A673 (cell line): ENCODE data around the gene ITPRIPL2. TPM values are rescaled to one million over a fixed set of nuclear protein-coding genes. Genes with fewer than 3 reads are reported as not detected.

Experiments
- Bru-seq: library from RNA; stranded (reverse); fragments of 400-500 nt; gene quantifications from one replicate; lab custom pipeline; 2021; lab: Mats Ljungman, UMichigan
- BruChase-seq, 2 experiments: library from RNA; stranded (reverse); fragments of 400-500 nt; gene quantifications; one replicate each; lab custom pipeline; 2021; lab: Mats Ljungman, UMichigan
- BruUV-seq: library from RNA; stranded (reverse); fragments of 400-500 nt; replicated peaks from 2 replicates; lab custom pipeline; 2021; lab: Mats Ljungman, UMichigan
- CTCF ChIA-PET: fragments of 300-600 bp; sonication (Branson Sonifier 250); formaldehyde crosslinking; loops from one replicate; lab custom pipeline; 2022; ENCODE audit warnings: antibody characterized with exemption; lab: Charles Lee
- POLR2A ChIA-PET: fragments of 300-600 bp; sonication (Branson Sonifier 250); formaldehyde crosslinking; loops from one replicate; lab custom pipeline; 2022; ENCODE audit warnings: antibody characterized with exemption; ENCODE audit not compliant: low non-redundant PET; lab: Charles Lee
- DNase-seq: peaks from one replicate; pipeline ENCODE4 v3.0.0-alpha.2; 2015; ENCODE audit warnings: low spot score
- H3K27ac ChIP-seq: fragments of 200-600 bp; sonication (generic); 2 replicates; pipeline ENCODE4 v1.5.1; 2016; ENCODE audit warnings: mixed run types, low read depth, mild to moderate bottlenecking, mixed read lengths, antibody characterized with exemption, low read length; ENCODE audit not compliant: poor library complexity, severe bottlenecking
- H3K27me3 ChIP-seq: fragments of 200-600 bp; sonication (generic); replicated peaks from 2 replicates; pipeline ENCODE4 v1.6.1; 2017; ENCODE audit warnings: mixed run types, low read depth, mild to moderate bottlenecking, mixed read lengths, antibody characterized with exemption, low read length; ENCODE audit not compliant: insufficient read depth, poor library complexity
- H3K36me3 ChIP-seq: fragments of 200-600 bp; sonication (generic); 2 replicates; pipeline ENCODE4 v1.6.1; 2016; ENCODE audit warnings: mixed run types, mild to moderate bottlenecking, mixed read lengths, antibody characterized with exemption, low read length; ENCODE audit not compliant: insufficient read depth, poor library complexity, severe bottlenecking
- H3K4me1 ChIP-seq: fragments of 200-600 bp; sonication (generic); 2 replicates; pipeline ENCODE4 v1.6.1; 2017; ENCODE audit warnings: mixed run types, mild to moderate bottlenecking, mixed read lengths, antibody characterized with exemption, low read length; ENCODE audit not compliant: insufficient read depth, poor library complexity, severe bottlenecking
- H3K4me3 ChIP-seq: fragments of 200-600 bp; sonication (generic); 2 replicates; pipeline ENCODE4 v1.5.1; 2016; ENCODE audit warnings: low read depth, mixed run types, mild to moderate bottlenecking, mixed read lengths, low read length; ENCODE audit not compliant: poor library complexity, severe bottlenecking
- H3K9me3 ChIP-seq: fragments of 200-600 bp; sonication (generic); 2 replicates; pipeline ENCODE4 v1.6.1; 2016; ENCODE audit warnings: mixed run types, low read depth, mild to moderate bottlenecking, mixed read lengths, antibody characterized with exemption, low read length; ENCODE audit not compliant: poor library complexity, severe bottlenecking
- CTCF ChIP-seq: fragments of 300-800, 200-600 bp; sonication (generic); conservative IDR thresholded peaks from 2 replicates; pipeline ENCODE4 v1.5.1; 2017; ENCODE audit warnings: low read depth, mild to moderate bottlenecking, antibody characterized with exemption, low read length, moderate library complexity, mixed read lengths
- EZH2 ChIP-seq: fragments of 200-600 bp; sonication (generic); IDR thresholded peaks from 2 replicates; pipeline ENCODE4 v1.6.1; 2017; ENCODE audit warnings: borderline replicate concordance, low read depth, mild to moderate bottlenecking, mixed read lengths, antibody characterized with exemption, low read length; ENCODE audit not compliant: poor library complexity, severe bottlenecking
- intact Hi-C: fragments of 100-400 bp; cut with micrococcal nuclease; formaldehyde crosslinking; loops from one replicate; pipeline ENCODE4 v1.10.0; 2022; ENCODE audit not compliant: unreplicated experiment
- long read RNA-seq: library from polyadenylated mRNA; stranded (forward); transcript quantifications from one replicate; pipeline ENCODE4 v2.0.0, GENCODE V29; 2022
- total RNA-seq: library from RNA; stranded (reverse); gene quantifications from 2 replicates; pipeline ENCODE4 v1.2.3, GENCODE V29; 2021

ITPRIPL2 gene
- total RNA-seq (20.2 and 22.8 TPM in 2 replicates), Bru-seq, nascent RNA (percentile 79 among the genes with signal in this experiment), BruChase-seq, experiment 1, labeled RNA remaining after a 2-hour chase (percentile 97 among the genes with signal in this experiment), BruChase-seq, experiment 2, labeled RNA remaining after a 6-hour chase (percentile 97 among the genes with signal in this experiment)
- long read RNA-seq, full-length matches to known transcripts, result 4 of 4 reads
- long read RNA-seq, partial matches to known transcripts, result 0 of 4 reads
- long read RNA-seq, other reads (novel, unspliced or antisense), result 0 of 4 reads

- ChIA-PET POLR2A (interaction anchor here (0.5 to 0.8 kb wide), 2 partner anchors 9 to 28 kb away, joined by 4 to 12 read pairs; no protein-coding TSS in a partner anchor), CTCF (no interaction called here)
- peak; percentile 81 for DNase-seq
- intact Hi-C loops, result no loop called here
- Histone ChIP-seq H3K4me3 (peak within 1 kb of the TSS; percentile 51), H3K9me3 (no peaks in the 10 kb centered on the region), H3K27ac (peak within 1 kb of the TSS; percentile 81), H3K36me3 (no peaks in the 10 kb centered on the region), H3K4me1 (peaks cover 34% of the 10 kb centered on the region), H3K27me3 (no peaks in the 10 kb centered on the region)
- BruUV-seq, result no TSS peak
- TF ChIP-seq CTCF (no peak), EZH2 (no peak)
Measured at GRCh38 chr16:19113577-19114358, at the start of gene ITPRIPL2. Gene ITPRIPL2, plus strand, starts transcription at chr16:19113964. Its CDS starts 498 bp downstream, at chr16:19114462.

DNA sequence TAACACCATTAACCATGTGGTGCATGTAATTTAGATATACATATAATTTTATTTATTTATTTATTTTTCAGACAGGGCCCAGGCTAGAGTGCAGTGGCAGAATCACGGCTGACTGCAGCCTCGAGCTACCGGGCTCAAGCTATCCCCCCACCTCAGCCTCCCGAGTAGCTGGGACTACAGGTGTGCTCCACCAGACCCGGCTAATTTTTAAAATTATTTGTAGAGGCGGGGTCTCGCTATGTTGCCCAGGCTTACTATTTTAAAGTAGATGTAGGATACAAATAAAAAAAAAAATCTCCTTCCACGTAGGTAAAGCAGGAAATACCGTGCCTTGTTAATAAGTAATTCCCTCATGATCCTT, 46.8 kb upstream of the ITPRIPL2 start:
- ChIA-PET POLR2A (no interaction called here), CTCF (interaction anchor here (0.7 to 1.0 kb wide), 2 partner anchors 9 to 517 kb away, joined by 3 to 4 read pairs; no protein-coding TSS in a partner anchor)
- peaks cover 9% of the 10 kb centered on the region for H3K4me1 ChIP-seq
- H3K27ac ChIP-seq, result peak overlapping the region; percentile 98
- BruUV-seq, result TSS peak; percentile 44
- no peaks in the 10 kb centered on the region for H3K9me3 ChIP-seq
- peak overlapping the region; percentile 87 for H3K4me3 ChIP-seq
- no peaks in the 10 kb centered on the region for H3K27me3 ChIP-seq
- intact Hi-C loops, result no loop called here
- no peak for TF ChIP-seq EZH2
- TF ChIP-seq CTCF, result no peak
- DNase-seq, result no peak
- H3K36me3 ChIP-seq, result no peaks in the 10 kb centered on the region

DNA sequence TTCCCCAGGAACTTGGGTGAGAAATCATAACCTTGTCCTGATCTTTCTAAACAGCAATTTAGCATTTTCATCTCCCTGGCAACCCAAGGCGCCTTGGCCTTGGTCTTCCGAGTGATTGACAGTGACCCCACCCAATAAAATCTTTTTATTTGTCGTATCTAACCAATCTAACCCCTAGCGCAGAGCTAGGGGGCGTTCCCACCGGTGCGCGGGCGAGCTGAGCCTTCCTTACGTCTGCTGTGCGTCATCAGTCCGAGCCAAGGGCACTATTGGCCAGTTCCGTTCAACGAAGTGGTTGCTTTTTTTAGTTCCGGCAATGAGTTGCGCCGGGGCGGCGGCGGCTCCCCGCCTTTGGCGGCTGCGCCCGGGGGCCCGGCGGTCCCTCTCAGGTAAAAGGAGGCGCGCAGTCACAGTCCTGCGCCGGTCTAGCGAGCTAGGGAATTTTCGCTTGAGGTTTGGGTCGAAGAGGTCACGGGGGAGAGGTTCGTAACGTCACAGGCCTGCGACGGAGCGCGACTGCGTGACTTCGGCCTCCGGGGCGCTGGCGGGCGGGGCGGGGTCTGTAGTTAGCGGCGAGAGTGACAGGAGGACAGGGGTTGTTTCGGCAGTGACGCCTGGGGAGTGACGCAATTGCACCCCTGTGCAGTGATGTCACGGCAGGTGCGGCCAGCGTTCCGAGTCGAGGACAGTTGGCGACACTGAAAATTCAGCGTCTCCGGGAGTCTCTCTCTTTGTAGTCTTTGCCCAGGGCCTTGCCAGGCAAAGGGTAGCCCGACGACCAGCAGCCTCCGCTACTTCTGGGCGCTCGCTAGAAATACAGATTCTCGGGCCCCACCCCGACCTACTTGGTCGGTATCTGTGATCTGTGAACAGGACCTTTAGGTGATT, 46.2 kb upstream of the ITPRIPL2 start, which contains the start of gene COQ7:
COQ7 (plus strand) TSS at position 266 of the 888 bp plus-strand sequence; CDS start at position 317, 51 bp downstream.
- intact Hi-C loops, result no loop called here
- BruUV-seq, result TSS peak; percentile 80
- Histone ChIP-seq H3K36me3 (no peaks in the 10 kb centered on the region), H3K27ac (peak within 1 kb of the TSS; percentile 98), H3K4me3 (peak within 1 kb of the TSS; percentile 87), H3K4me1 (peaks cover 9% of the 10 kb centered on the region), H3K27me3 (no peaks in the 10 kb centered on the region), H3K9me3 (no peaks in the 10 kb centered on the region)
- ChIA-PET POLR2A (no interaction called here), CTCF (interaction anchor here (0.5 to 1.0 kb wide), 3 partner anchors 9 to 516 kb away, joined by 3 to 5 read pairs (median 4); no protein-coding TSS in a partner anchor)
- TF ChIP-seq EZH2 (no peak), CTCF (no peak)
- peak; percentile 100 for DNase-seq
